ENCODE measurements around the gene SOX1.

SOX1 gene

GRCh38 chr13:112060282-112060830 is 6.6 kb upstream of the SOX1 start:
- no peaks in the 10 kb centered on the region for H3K79me2 ChIP-seq (ENCODE audit: insufficient read depth, low read length)
- peaks cover 3% of the 10 kb centered on the region for H3K27me3 ChIP-seq (ENCODE audit: insufficient read depth, low read length, poor library complexity)
- TF ChIP-seq CTCF (IDR thresholded peaks at IDR 0.05; ENCODE audit: borderline replicate concordance, extremely low read depth, low read length, poor library complexity, severe bottlenecking), result no peak
- TF ChIP-seq EZH2 (IDR thresholded peaks at IDR 0.05; ENCODE audit: borderline replicate concordance, low read depth, low read length, severe bottlenecking), result no peak
- H3K9ac ChIP-seq (ENCODE audit: low read depth, low read length), result no peak overlapping the region
- H2AFZ ChIP-seq (ENCODE audit: low read depth, low read length), result no peak overlapping the region
- H3K4me2 ChIP-seq (ENCODE audit: insufficient read depth, low read length), result no peak overlapping the region
- ATAC-seq (ENCODE audit: insufficient read depth, low read depth) (no peak), DNase-seq (no peak)
- H3K4me3 ChIP-seq (ENCODE audit: low read depth in 1 of 2, low read length in 2 of 2), result no peak overlapping the region
- H3K9me3 ChIP-seq (ENCODE audit: insufficient read depth, low read length, severe bottlenecking), result no peaks in the 10 kb centered on the region
- no peak overlapping the region for H3K27ac ChIP-seq (ENCODE audit: low read length)
- H3K36me3 ChIP-seq (ENCODE audit: insufficient read depth, low read length), result no peaks in the 10 kb centered on the region
- no peaks in the 10 kb centered on the region for H4K20me1 ChIP-seq (ENCODE audit: insufficient read depth, low read length)
- H3K4me1 ChIP-seq (ENCODE audit: insufficient read depth, low read length), result no peaks in the 10 kb centered on the region

GRCh38 chr13:112060899-112061366 is 6.0 kb upstream of the SOX1 start:
- no peak for TF ChIP-seq EZH2 (IDR thresholded peaks at IDR 0.05; ENCODE audit: borderline replicate concordance, low read depth, low read length, severe bottlenecking)
- no peak for TF ChIP-seq CTCF (IDR thresholded peaks at IDR 0.05; ENCODE audit: borderline replicate concordance, extremely low read depth, low read length, poor library complexity, severe bottlenecking)
- Histone ChIP-seq H3K9ac (ENCODE audit: low read depth, low read length) (no peak overlapping the region), H3K27me3 (ENCODE audit: insufficient read depth, low read length, poor library complexity) (peaks cover 3% of the 10 kb centered on the region), H3K4me2 (ENCODE audit: insufficient read depth, low read length) (no peak overlapping the region), H4K20me1 (ENCODE audit: insufficient read depth, low read length) (no peaks in the 10 kb centered on the region), H3K4me1 (ENCODE audit: insufficient read depth, low read length) (no peaks in the 10 kb centered on the region), H3K27ac (ENCODE audit: low read length) (no peak overlapping the region), H3K9me3 (ENCODE audit: insufficient read depth, low read length, severe bottlenecking) (no peaks in the 10 kb centered on the region), H3K36me3 (ENCODE audit: insufficient read depth, low read length) (no peaks in the 10 kb centered on the region), H3K4me3 (ENCODE audit: low read depth in 1 of 2, low read length in 2 of 2) (no peak overlapping the region), H3K79me2 (ENCODE audit: insufficient read depth, low read length) (no peaks in the 10 kb centered on the region), H2AFZ (ENCODE audit: low read depth, low read length) (no peak overlapping the region)
- DNase-seq (no peak), ATAC-seq (ENCODE audit: insufficient read depth, low read depth) (no peak)

- Histone ChIP-seq H3K4me3 (ENCODE audit: low read depth in 1 of 2, low read length in 2 of 2) (no peak overlapping the region), H3K79me2 (ENCODE audit: insufficient read depth, low read length) (no peaks in the 10 kb centered on the region), H2AFZ (ENCODE audit: low read depth, low read length) (no peak overlapping the region), H3K36me3 (ENCODE audit: insufficient read depth, low read length) (no peaks in the 10 kb centered on the region), H3K27me3 (ENCODE audit: insufficient read depth, low read length, poor library complexity) (peaks cover 3% of the 10 kb centered on the region), H3K4me2 (ENCODE audit: insufficient read depth, low read length) (no peak overlapping the region), H4K20me1 (ENCODE audit: insufficient read depth, low read length) (no peaks in the 10 kb centered on the region), H3K4me1 (ENCODE audit: insufficient read depth, low read length) (no peaks in the 10 kb centered on the region), H3K27ac (ENCODE audit: low read length) (no peak overlapping the region), H3K9ac (ENCODE audit: low read depth, low read length) (no peak overlapping the region), H3K9me3 (ENCODE audit: insufficient read depth, low read length, severe bottlenecking) (no peaks in the 10 kb centered on the region)
- no peak for DNase-seq
- ATAC-seq (ENCODE audit: insufficient read depth, low read depth), result no peak
- TF ChIP-seq EZH2 (IDR thresholded peaks at IDR 0.05; ENCODE audit: borderline replicate concordance, low read depth, low read length, severe bottlenecking), result no peak
- TF ChIP-seq CTCF (IDR thresholded peaks at IDR 0.05; ENCODE audit: borderline replicate concordance, extremely low read depth, low read length, poor library complexity, severe bottlenecking), result no peak
These were observed 5.4 kb upstream of the SOX1 start for GRCh38 chr13:112061367-112062061.
